ENCODE measurements around the gene LIN28B.

GRCh38 chr6:105095139-105095538 lies 138.2 kb downstream of the LIN28B start:
- no peak for TF ChIP-seq MXI1 (conservative IDR thresholded peaks at IDR 0.05; ENCODE audit: poor library complexity, severe bottlenecking)
- TF ChIP-seq CTCF (IDR thresholded peaks at IDR 0.05; ENCODE audit: poor library complexity, severe bottlenecking): no peak
- no peak for TF ChIP-seq EP300 (conservative IDR thresholded peaks at IDR 0.05; ENCODE audit: poor library complexity, severe bottlenecking)
- no peak for TF ChIP-seq EZH2 (IDR thresholded peaks at IDR 0.05; ENCODE audit: borderline replicate concordance, insufficient read depth, low read length, poor library complexity, severe bottlenecking)
- TF ChIP-seq SMC3 (conservative IDR thresholded peaks at IDR 0.05; ENCODE audit: poor library complexity): no peak

Data from neural cell (in vitro differentiated cells).